IPS-18c (cell line): Measurements from ENCODE around the gene STATH.
"Not testable (repeated sequence)": the region's sequence is repeated elsewhere in the genome, so short reads cannot be mapped to it uniquely, and the experiment has no call there.

Experiments used
- H3K4me3 ChIP-seq: 2 replicates; pipeline ENCODE4 v1.7.0; 2013; ENCODE audit warnings: low read depth, mild to moderate bottlenecking, low read length, moderate library complexity; ENCODE audit not compliant: insufficient read depth
- H3K9me3 ChIP-seq: one replicate; pipeline ENCODE4 v1.6.1; 2013; ENCODE audit warnings: mild to moderate bottlenecking, low read length, moderate library complexity; ENCODE audit not compliant: control insufficient read depth, insufficient read depth

The STATH gene

GRCh38 chr4:69995526-69996016, at the start of gene STATH:
Gene STATH (plus strand): TSS chr4:69995966. CDS start chr4:69998438, 2,472 bp downstream.
- Histone ChIP-seq H3K4me3 (no peak within 1 kb of the TSS), H3K9me3 (no peaks in the 10 kb centered on the region)

- Histone ChIP-seq H3K4me3 (no peak overlapping the region), H3K9me3 (no peaks in the 10 kb centered on the region)
Measured at GRCh38 chr4:69951602-69952001, 44.2 kb upstream of the STATH start.

GRCh38 chr4:69957209-69957608, 38.6 kb upstream of the STATH start:
- no peak overlapping the region for H3K4me3 ChIP-seq

GRCh38 chr4:69965628-69966027, 30.1 kb upstream of the STATH start, which contains the start of gene CSN2:
Gene CSN2 (minus strand): TSS chr4:69965728. CDS start chr4:69960995, 4,733 bp downstream.
- Histone ChIP-seq H3K9me3 (no peaks in the 10 kb centered on the region), H3K4me3 (no peak within 1 kb of the TSS)

More at GRCh38 chr4:69957209-69957608, 38.6 kb upstream of the STATH start:
- no peaks in the 10 kb centered on the region for H3K9me3 ChIP-seq

- Histone ChIP-seq H3K9me3 (no peaks in the 10 kb centered on the region), H3K4me3 (no peak overlapping the region)
Measured at GRCh38 chr4:69970071-69970470, 25.7 kb upstream of the STATH start.

GRCh38 chr4:69974631-69975030, 21.1 kb upstream of the STATH start:
- no peaks in the 10 kb centered on the region for H3K9me3 ChIP-seq

GRCh38 chr4:69977582-69977981, 18.2 kb upstream of the STATH start:
- Histone ChIP-seq H3K4me3 (no peak overlapping the region), H3K9me3 (no peaks in the 10 kb centered on the region)

More at GRCh38 chr4:69974631-69975030, 21.1 kb upstream of the STATH start:
- H3K4me3 ChIP-seq, result no peak overlapping the region

GRCh38 chr4:69984030-69984443, 11.7 kb upstream of the STATH start:
- no peak overlapping the region for H3K4me3 ChIP-seq

GRCh38 chr4:69986663-69987062, 9.1 kb upstream of the STATH start:
- no peak overlapping the region for H3K4me3 ChIP-seq
- no peaks in the 10 kb centered on the region for H3K9me3 ChIP-seq

More at GRCh38 chr4:69984030-69984443, 11.7 kb upstream of the STATH start:
- no peaks in the 10 kb centered on the region for H3K9me3 ChIP-seq

- H3K9me3 ChIP-seq, result no peaks in the 10 kb centered on the region
- no peak overlapping the region for H3K4me3 ChIP-seq
Measured at GRCh38 chr4:69991016-69991415, 4.8 kb upstream of the STATH start.

- Histone ChIP-seq H3K4me3 (no peak overlapping the region), H3K9me3 (no peaks in the 10 kb centered on the region)
Measured at GRCh38 chr4:69994782-69995181, 984 bp upstream of the STATH start.

GRCh38 chr4:69999420-69999819, 3.7 kb downstream of the STATH start:
- H3K4me3 ChIP-seq, result no peak overlapping the region
- no peaks in the 10 kb centered on the region for H3K9me3 ChIP-seq

- no peak overlapping the region for H3K4me3 ChIP-seq
- H3K9me3 ChIP-seq, result no peaks in the 10 kb centered on the region
Measured at GRCh38 chr4:70000711-70001110, 4.9 kb downstream of the STATH start.

- Histone ChIP-seq H3K4me3 (no peak overlapping the region), H3K9me3 (no peaks in the 10 kb centered on the region)
Measured at GRCh38 chr4:70002507-70002906, 6.7 kb downstream of the STATH start.

GRCh38 chr4:70008771-70009170, 13.0 kb downstream of the STATH start:
- Histone ChIP-seq H3K4me3 (no peak overlapping the region), H3K9me3 (no peaks in the 10 kb centered on the region)

- H3K9me3 ChIP-seq, H3K4me3 ChIP-seq: not testable (repeated sequence)
Measured at GRCh38 chr4:70019006-70019405, 23.2 kb downstream of the STATH start.

GRCh38 chr4:70023218-70023617, 27.5 kb downstream of the STATH start:
- no peak overlapping the region for H3K4me3 ChIP-seq
- no peaks in the 10 kb centered on the region for H3K9me3 ChIP-seq

- Histone ChIP-seq H3K4me3 (no peak overlapping the region), H3K9me3 (no peaks in the 10 kb centered on the region)
Measured at GRCh38 chr4:70027011-70027410, 31.2 kb downstream of the STATH start.

- not testable (repeated sequence) for H3K4me3 ChIP-seq, H3K9me3 ChIP-seq
Measured at GRCh38 chr4:70028159-70028558, 32.4 kb downstream of the STATH start, which contains the start of gene HTN3. Gene HTN3 (plus strand): TSS chr4:70028459. CDS start chr4:70030741, 2,282 bp downstream.
